WTC11 (cell line): ENCODE data around the gene PRKACG.

Source experiments
- CREM ChIP-seq: sonication (generic); formaldehyde crosslinking; IDR thresholded peaks from 2 replicates; pipeline ENCODE4 v1.8.1; 2022; ENCODE audit warnings: mild to moderate bottlenecking, missing genetic modification reagents, moderate library complexity
- CTCF ChIP-seq: fragments of 200-600 bp; IDR thresholded peaks from 2 replicates; pipeline ENCODE4 v1.8.0; 2022; ENCODE audit warnings: antibody characterized with exemption
- ESRRA ChIP-seq: sonication (generic); formaldehyde crosslinking; IDR thresholded peaks from 2 replicates; pipeline ENCODE4 v1.8.1; 2022; ENCODE audit warnings: mild to moderate bottlenecking, missing genetic modification reagents, borderline replicate concordance
- KAT7 ChIP-seq: sonication (generic); formaldehyde crosslinking; IDR thresholded peaks from 2 replicates; pipeline ENCODE4 v1.8.1; 2023; ENCODE audit warnings: missing genetic modification reagents, mild to moderate bottlenecking, borderline replicate concordance
- MLX ChIP-seq: sonication (generic); formaldehyde crosslinking; IDR thresholded peaks from 2 replicates; pipeline ENCODE4 v1.8.1; 2023; ENCODE audit warnings: mild to moderate bottlenecking, missing genetic modification reagents, moderate library complexity

GRCh38 chr9:68970151-68970550 lies 43.8 kb downstream of the PRKACG start:
- TF ChIP-seq CREM (no peak), CTCF (no peak), MLX (CRISPR knock-in tag) (no peak), KAT7 (CRISPR knock-in tag) (no peak), ESRRA (CRISPR knock-in tag) (no peak)
